Measurements from ENCODE around the gene STPG2. TPM values are rescaled to one million over a fixed set of nuclear protein-coding genes. Genes with fewer than 3 reads are reported as not detected.

STPG2 gene
- total and polyA plus RNA-seq, 2 of the 8 experiments (the other 6 are each of a cell fraction or from before 2014, with no cell fraction given), result 0.03 TPM; not detected in 1

DNA sequence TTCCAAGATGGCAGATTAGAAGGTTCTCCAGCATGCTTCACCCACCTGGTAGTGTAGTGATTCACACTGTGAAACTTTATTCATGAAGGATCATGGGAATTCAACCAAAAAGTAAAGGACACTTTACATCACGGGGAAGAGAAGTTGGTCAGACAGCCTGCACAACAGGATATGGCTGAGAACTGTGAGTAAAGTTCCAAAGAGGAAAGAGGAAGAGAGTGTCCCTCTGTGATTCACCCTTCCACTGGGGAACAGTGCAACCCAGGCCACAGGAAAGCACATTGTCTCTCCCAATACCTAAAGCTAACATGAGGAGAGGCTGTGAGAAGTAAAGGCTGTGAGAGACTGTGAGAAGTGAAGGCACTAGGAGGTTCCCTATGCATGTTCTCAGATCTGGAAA is 137.2 kb downstream of the STPG2 start:
- Histone ChIP-seq H3K4me3 (ENCODE audit: extremely low read depth in 1 of 4, insufficient read depth in 2 of 4, low read depth in 3 of 4, low read length in 4 of 4) (no peak overlapping the region), H4K8ac (ENCODE audit: extremely low read depth, insufficient read depth, low read length) (no peak overlapping the region), H2BK120ac (replicated peaks; ENCODE audit: low read depth, low read length) (no peak overlapping the region), H2AK5ac (ENCODE audit: low read depth, low read length) (no peak overlapping the region), H4K20me1 (replicated peaks in 1 of 2; ENCODE audit: control insufficient read depth in 1 of 2, insufficient read depth in 2 of 2, low read length in 2 of 2) (no peaks in the 10 kb centered on the region), H2BK20ac (ENCODE audit: low read length) (no peak overlapping the region), H2BK5ac (ENCODE audit: low read depth, low read length) (no peak overlapping the region), H3K56ac (replicated peaks; ENCODE audit: insufficient read length, low read depth, low read length) (no peak overlapping the region), H2AFZ (ENCODE audit: low read length) (no peak overlapping the region), H3K23me2 (ENCODE audit: low read depth, low read length) (no peaks in the 10 kb centered on the region), H3K4ac (replicated peaks; ENCODE audit: insufficient read length, low read depth, low read length) (no peak overlapping the region), H3K18ac (ENCODE audit: extremely low read depth, low read length) (no peak overlapping the region), H3K4me1 (replicated peaks in 1 of 4; ENCODE audit: control insufficient read depth in 3 of 4, insufficient read depth in 4 of 4, low read length in 3 of 4) (no peaks in the 10 kb centered on the region), H2BK12ac (ENCODE audit: low read depth, low read length) (no peak overlapping the region), H2BK15ac (ENCODE audit: low read length) (no peak overlapping the region), H3K36me3 (ENCODE audit: control insufficient read depth in 2 of 4, insufficient read depth in 4 of 4, low read length in 3 of 4) (no peaks in the 10 kb centered on the region), H3K79me1 (ENCODE audit: low read depth, low read length) (no peaks in the 10 kb centered on the region), H3K79me2 (ENCODE audit: control insufficient read depth in 1 of 2, insufficient read depth in 2 of 2, low read length in 2 of 2) (no peaks in the 10 kb centered on the region), H4K5ac (ENCODE audit: insufficient read length, low read depth, low read length) (no peak overlapping the region), H3K27ac (ENCODE audit: low read depth, low read length) (no peak overlapping the region), H3K9ac (replicated peaks in 1 of 4; ENCODE audit: extremely low read depth in 1 of 4, low read depth in 3 of 4, low read length in 3 of 4) (no peak overlapping the region), H3K9me3 (ENCODE audit: insufficient read depth in 2 of 2, low read depth in 1 of 2, low read length in 1 of 2) (no peaks in the 10 kb centered on the region), H3K4me2 (ENCODE audit: insufficient read depth in 1 of 2, low read depth in 2 of 2, low read length in 2 of 2) (no peak overlapping the region), H3K14ac (ENCODE audit: insufficient read length) (no peak overlapping the region), H3K23ac (ENCODE audit: insufficient read length) (no peak overlapping the region), H4K91ac (replicated peaks; ENCODE audit: insufficient read length, low read length) (no peak overlapping the region), H3K27me3 (replicated peaks in 1 of 4; ENCODE audit: control insufficient read depth in 3 of 4, extremely low read depth in 1 of 4, insufficient read depth in 3 of 4, low read length in 3 of 4) (no peaks in the 10 kb centered on the region)
- FAIRE-seq (no peak), DNase-seq (ENCODE audit: low read depth in 1 of 2, low spot score in 2 of 2) (no peak)
- ChIA-PET POLR2A (ENCODE audit: partially characterized antibody) (no interaction called here), CTCF (ENCODE audit: partially characterized antibody) (interaction anchor here (0.9 kb wide), 1 partner anchor 86 kb away, joined by 3 read pairs; no protein-coding TSS in a partner anchor)
- WGBS, 2 experiments (ENCODE audit: extremely low coverage in 1 of 2, insufficient coverage in 1 of 2, insufficient read length in 1 of 2, insufficient replicate concordance in 2 of 2, low coverage in 1 of 2, low lambda C conversion rate in 2 of 2, missing lambda C conversion rate in 1 of 2), result 91% methylated on average over 1 of the region's 1 CpG; no CpG with 5 or more reads in 1 of the 2 experiments
- TF ChIP-seq SP1 (IDR thresholded peaks at IDR 0.05; ENCODE audit: low read depth, low read length) (no peak), RNF2 (IDR thresholded peaks at IDR 0.05; ENCODE audit: borderline replicate concordance, low read depth, low read length, missing control alignments, poor library complexity, severe bottlenecking) (no peak), POLR2A (IDR thresholded peaks at IDR 0.05; ENCODE audit: control extremely low read depth in 1 of 2, low read depth in 2 of 2, low read length in 2 of 2) (no peak)

Data from H1 (cell line).